ENCODE measurements around the gene TBC1D12.
"Not testable (repeated sequence)": the region's sequence is repeated elsewhere in the genome, so short reads cannot be mapped to it uniquely, and the experiment has no call there.

The TBC1D12 gene

DNA sequence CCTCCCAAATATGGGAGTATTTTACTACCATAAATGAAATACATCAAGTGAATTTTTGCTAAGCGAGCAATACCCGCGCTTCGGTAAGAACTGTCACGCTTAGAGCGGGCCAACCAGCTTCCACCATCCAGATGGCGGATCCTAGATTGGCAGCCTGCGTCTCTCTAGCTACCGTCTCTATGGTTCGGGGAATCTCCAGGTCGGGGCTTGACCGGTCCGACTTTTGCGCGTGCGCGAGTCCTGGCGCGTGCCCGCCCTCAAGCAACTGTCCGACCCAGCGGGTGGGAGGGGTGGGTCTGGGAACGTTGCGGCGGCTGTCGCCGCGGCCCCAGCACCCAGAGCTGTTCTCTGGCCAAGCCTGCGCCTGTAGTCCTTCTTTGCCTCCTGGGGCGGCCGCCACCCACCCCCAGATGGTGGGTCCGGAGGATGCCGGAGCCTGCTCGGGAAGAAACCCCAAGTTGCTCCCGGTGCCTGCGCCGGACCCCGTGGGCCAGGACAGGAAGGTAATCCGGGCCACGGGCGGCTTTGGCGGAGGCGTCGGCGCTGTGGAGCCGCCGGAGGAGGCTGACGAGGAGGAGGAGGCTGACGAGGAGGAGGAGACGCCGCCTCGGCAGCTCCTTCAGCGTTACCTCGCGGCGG lies at the start of gene TBC1D12:
Gene TBC1D12, plus strand, starts transcription at position 338 of the 639 bp plus-strand sequence. Its CDS starts 73 bp downstream, at position 411.
- DNase-seq (ENCODE audit: insufficient read length, low spot score) (peak; percentile 93), FAIRE-seq (peak; percentile 98)
- peak; percentile 80 for TF ChIP-seq POLR2A (IDR thresholded peaks at IDR 0.05; ENCODE audit: low read depth, low read length)

DNA sequence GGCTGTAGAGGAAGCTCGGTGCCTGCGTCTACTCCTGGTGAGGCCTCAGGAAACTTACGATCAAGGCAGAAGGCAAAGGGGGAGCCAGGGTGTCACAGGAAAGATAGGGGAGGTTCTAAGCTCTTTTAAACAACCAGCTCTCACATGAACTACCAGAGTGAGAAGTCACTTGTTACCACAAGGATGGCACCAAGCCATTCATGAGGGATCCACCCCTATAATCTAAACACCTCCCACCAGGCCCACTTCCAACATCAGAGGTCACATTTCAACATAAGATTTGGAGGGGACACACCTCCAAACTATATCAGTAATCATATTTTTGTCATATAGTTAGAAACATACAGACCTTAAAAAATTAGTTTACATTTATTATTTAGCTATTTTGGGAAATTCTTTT lies 49.0 kb upstream of the TBC1D12 start:
- no peak for TF ChIP-seq POLR2A (IDR thresholded peaks at IDR 0.05; ENCODE audit: low read depth, low read length)
- no peak for FAIRE-seq
- DNase-seq (ENCODE audit: insufficient read length, low spot score), result no peak

DNA sequence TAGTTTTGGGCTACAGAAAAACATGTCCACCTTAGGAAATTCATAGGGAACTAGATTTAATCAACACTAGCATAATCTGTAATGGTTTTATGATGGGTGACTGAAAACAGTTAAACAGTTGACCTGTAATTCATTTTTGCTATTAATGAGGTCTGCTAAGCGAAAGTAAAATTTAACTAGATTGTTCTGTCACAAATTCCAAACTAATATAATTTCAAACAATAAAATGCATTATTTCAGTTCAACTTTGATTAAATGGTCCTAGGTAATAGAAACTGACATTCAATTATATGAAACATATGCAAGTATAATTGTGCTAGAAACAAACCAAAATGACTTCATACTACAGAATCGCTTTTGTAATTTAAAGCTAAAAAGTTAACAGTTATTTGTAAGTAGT lies 46.5 kb upstream of the TBC1D12 start:
- DNase-seq (ENCODE audit: insufficient read length, low spot score) (no peak), FAIRE-seq (peak; percentile 43)
- TF ChIP-seq POLR2A (IDR thresholded peaks at IDR 0.05; ENCODE audit: low read depth, low read length), result no peak

DNA sequence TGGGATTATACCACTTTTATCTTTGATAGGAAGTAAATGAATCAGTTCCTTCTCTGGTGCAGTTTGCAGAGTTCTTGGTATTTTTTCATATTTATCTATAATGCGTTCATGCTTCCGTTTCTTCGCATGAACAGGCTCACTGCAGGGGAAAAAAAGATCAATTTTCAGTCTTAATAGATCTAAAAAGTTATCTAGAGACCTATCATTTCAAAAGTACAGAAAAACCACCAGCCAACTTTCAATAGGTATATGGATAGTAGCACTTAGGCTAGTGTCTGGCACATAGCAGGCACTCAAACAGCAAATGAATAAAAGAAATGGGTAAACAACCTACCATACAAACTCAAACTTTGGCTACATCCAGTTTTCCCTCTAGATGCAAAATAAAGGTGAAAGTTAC lies 45.1 kb upstream of the TBC1D12 start:
- no peak for TF ChIP-seq POLR2A (IDR thresholded peaks at IDR 0.05; ENCODE audit: low read depth, low read length)
- no peak for DNase-seq (ENCODE audit: insufficient read length, low spot score)
- no peak for FAIRE-seq

DNA sequence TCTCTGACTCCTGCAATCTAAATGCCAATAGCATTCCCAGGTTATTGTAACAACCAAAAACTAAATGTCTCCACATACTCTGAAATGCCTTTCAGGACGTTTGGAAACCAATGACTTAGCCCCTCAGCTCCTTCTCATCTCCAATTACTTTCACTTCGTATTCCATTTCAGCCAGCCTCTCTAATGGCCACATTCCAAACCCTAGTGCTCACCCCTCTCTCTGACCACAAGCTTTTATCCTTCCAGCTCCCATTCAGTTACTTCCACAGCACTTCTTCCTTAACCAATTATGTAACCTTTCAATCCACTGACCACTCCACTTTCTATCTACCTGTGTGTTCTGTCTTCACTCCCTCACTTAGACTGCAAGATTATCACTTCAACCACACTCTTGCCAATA lies 43.9 kb upstream of the TBC1D12 start:
- FAIRE-seq, result peak; percentile 100
- TF ChIP-seq POLR2A (IDR thresholded peaks at IDR 0.05; ENCODE audit: low read depth, low read length), result no peak
- peak; percentile 71 for DNase-seq (ENCODE audit: insufficient read length, low spot score)

DNA sequence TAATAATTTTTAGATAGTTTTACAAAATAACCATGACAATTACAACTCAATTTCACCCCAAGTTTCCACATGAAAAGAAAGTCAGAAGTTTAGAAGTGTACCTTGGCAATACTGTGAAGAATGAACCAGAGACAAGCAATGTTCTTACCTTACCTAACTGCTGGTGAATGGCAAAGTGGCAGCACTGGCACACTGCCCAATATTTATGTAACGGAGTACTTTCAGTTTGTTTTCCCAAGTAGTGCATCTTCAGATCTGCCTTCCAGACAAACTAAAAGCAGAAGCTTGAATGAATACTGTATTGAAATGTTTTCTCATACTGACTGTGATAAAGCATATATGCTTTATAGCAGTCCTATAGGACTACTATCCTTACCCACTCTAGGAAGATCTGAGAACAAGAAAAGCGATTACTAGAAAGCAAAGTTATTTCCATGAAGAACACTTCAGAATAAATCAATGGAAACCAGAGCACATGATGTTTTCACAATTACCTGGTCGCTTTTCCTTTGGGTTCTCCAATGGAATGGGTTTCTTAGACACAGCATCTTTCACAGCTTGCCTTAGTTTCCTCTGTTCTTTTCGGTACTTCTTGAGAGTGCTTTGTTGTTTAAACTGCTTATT lies 41.1 kb upstream of the TBC1D12 start:
- no peak for DNase-seq (ENCODE audit: insufficient read length, low spot score)
- TF ChIP-seq POLR2A (IDR thresholded peaks at IDR 0.05; ENCODE audit: low read depth, low read length), result no peak
- FAIRE-seq, result peak; percentile 93

DNA sequence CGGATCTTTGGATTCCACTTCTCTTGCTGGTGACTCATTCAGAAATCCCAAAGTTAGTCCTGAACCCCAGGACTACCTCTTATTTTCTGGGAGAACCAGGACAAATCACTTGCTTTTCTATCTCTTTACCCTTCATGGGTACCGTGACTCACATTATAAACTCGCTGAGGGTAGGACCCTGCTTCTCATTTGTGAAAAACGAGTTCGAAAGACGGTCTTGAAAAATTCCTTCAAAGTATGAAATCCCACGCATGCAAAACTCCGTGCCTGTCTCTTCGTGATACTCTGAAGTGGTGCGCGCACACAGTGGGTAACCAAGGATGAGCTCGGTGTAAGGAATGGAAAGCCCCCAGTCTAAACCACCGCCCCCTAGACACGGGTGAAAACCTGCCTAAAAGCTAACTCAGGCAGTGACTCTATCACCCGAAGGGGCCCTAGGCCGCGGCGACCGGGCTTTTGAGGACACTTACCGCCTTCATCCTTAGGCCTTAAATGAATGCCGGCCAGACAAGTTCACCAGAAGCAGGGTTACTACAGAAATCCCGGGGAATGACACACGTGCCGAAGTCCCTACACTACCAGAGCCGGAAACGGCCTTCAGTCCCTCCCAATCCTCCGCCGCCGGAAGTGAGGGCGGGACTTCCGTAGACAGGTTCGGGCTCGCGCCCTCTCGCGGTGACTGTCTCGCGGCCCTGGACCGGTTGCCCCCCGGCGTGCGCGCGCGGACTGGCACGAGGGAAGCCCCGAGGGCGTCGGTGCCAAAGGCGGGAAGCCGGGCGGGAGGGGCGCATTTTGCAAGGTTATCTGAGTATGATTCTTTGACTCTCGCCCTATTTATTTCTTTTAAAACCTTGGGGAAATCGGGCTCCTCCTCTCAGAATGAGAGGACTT lies 39.7 kb upstream of the TBC1D12 start, which contains the start of gene NOC3L:
Gene NOC3L, minus strand, starts transcription at position 580 of the 891 bp plus-strand sequence. Its CDS starts 101 bp downstream, at position 479.
- TF ChIP-seq POLR2A (IDR thresholded peaks at IDR 0.05; ENCODE audit: low read depth, low read length), result peak; percentile 89
- DNase-seq (ENCODE audit: insufficient read length, low spot score), result peak; percentile 94
- peak; percentile 96 for FAIRE-seq

DNA sequence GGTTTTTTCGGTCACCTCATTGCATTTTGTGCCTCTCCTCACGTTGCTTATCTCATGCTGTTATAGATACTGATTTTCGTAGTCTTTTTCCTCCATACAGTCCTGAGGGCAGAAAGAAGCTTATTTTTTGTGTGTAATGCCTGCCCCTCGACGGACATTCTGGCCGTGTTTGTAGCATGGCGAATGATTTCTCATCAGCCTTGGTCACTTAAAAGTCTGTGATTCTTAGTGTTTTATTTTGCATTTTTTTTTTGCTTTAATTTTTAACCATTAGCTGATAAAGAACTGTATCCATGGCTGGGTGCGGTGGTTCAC lies 39.1 kb upstream of the TBC1D12 start:
- DNase-seq (ENCODE audit: insufficient read length, low spot score), result no peak
- FAIRE-seq, result no peak
- TF ChIP-seq POLR2A (IDR thresholded peaks at IDR 0.05; ENCODE audit: low read depth, low read length), result no peak

DNA sequence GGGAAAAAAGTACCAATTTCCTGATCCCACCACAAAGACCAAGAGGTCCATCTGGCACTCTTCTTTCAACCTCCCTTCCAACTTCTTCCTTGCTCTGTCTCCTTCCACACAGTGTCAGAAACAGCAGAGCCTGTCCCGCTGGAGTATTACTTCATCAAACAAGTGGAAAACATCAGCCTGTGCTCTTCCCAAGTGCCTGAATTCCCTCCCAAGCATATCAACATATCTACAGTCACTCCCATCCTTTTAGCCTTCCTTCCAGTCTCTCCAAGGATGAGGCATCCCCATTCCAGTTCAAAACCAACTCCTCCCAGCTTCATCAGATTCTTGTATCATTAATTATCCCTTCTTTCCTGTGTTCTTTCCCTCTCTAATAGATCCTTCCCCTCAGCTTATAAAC lies 37.9 kb upstream of the TBC1D12 start:
- no peak for TF ChIP-seq POLR2A (IDR thresholded peaks at IDR 0.05; ENCODE audit: low read depth, low read length)
- DNase-seq (ENCODE audit: insufficient read length, low spot score), result no peak
- FAIRE-seq, result no peak

DNA sequence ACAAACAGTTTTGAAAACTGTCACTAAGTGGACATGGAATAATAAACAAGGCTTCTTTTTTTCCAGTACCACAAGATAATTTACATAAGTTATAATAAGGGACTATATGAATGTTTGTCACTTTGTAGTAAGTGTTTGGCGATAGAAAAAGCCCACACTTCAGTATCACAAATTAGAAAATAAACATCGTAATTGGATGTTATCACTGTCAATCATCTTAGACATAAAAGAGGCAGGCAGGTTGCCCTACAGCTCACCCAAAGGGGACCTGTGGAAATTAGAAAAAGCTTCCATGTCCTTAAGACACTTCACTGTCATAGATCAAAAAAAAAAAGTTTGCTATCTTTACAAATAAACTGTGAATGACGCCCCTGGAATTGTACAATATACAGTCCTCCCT lies 36.0 kb upstream of the TBC1D12 start:
- FAIRE-seq, result no peak
- no peak for DNase-seq (ENCODE audit: insufficient read length, low spot score)
- TF ChIP-seq POLR2A (IDR thresholded peaks at IDR 0.05; ENCODE audit: low read depth, low read length), result no peak

DNA sequence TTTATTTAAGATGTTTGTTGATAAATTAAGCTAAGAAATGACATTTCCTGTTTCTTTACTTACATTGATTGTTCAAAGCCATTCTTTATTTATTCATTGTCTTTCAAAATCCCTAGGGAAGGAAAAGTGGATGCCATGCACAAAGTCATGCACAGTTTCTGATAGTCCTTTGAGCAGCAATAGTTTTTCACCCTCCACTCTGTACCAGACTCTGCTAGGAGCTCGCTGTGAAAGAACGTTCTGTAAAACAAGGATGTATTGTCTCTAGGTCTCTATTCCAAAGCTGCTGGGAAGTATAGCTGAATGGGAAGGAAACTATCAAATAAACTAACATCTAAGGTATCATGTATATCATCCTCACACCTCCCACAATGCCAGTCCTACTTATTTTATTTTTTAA lies 31.8 kb upstream of the TBC1D12 start:
- DNase-seq (ENCODE audit: insufficient read length, low spot score), result no peak
- TF ChIP-seq POLR2A (IDR thresholded peaks at IDR 0.05; ENCODE audit: low read depth, low read length), result no peak
- no peak for FAIRE-seq

DNA sequence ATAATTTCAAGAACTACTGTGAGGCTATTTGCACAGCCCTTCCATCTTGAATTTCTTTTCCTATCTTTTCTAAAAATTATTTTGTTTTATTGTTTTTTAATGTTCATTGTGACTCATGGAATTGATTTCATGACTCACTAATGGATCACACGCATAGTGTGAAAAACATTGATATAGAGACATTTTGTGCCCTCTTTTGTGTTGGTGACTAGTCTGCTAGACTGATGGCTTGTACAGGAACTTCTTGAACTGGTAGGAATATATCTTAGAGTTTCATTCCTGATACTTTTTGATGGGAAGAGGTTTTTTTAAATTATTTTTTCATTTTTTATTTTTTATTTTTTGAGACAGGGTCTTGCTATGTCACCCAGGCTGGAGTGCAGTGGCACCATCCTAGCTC lies 27.0 kb upstream of the TBC1D12 start:
- TF ChIP-seq POLR2A (IDR thresholded peaks at IDR 0.05; ENCODE audit: low read depth, low read length), result no peak
- DNase-seq (ENCODE audit: insufficient read length, low spot score) (no peak), FAIRE-seq (no peak)

DNA sequence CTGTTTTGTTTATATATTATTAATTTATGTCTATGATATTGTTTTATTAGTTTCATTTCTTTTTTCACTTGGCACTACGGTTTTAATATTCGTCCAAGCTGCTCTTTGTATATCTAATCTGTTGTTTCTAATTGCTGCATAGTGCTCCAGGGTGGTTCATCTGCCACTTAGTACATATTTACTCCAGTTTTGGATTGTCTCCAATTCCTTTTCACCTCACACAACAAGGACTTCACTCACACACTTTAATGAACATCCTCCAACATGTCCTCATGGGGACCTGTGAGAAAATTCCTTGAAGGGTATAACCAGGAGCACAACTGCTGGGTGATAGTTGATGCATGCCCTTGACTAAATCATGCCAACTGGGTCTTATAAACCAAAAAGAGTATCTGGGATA lies 25.5 kb upstream of the TBC1D12 start:
- FAIRE-seq, result no peak
- no peak for TF ChIP-seq POLR2A (IDR thresholded peaks at IDR 0.05; ENCODE audit: low read depth, low read length)
- DNase-seq (ENCODE audit: insufficient read length, low spot score), result no peak

DNA sequence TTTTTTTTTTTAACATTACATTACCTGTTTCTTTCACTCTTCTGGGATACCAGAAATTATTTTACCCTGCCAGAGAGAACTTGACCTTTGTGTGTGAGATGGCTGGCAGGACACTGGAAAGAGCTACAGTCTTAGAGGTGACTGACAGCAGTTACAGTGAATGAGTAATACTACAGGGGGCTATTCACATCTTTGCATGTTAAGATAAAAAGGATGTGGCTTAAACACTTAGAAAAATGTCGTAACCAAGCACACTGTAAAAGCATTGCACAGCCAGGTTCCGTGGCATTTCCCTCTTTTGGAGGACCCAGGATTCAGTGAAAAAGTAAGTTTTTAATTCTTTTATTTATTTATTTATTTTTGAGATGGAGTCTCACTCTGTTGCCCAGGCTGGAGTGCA lies 18.8 kb upstream of the TBC1D12 start:
- no peak for TF ChIP-seq POLR2A (IDR thresholded peaks at IDR 0.05; ENCODE audit: low read depth, low read length)
- no peak for DNase-seq (ENCODE audit: insufficient read length, low spot score)
- FAIRE-seq, result no peak

DNA sequence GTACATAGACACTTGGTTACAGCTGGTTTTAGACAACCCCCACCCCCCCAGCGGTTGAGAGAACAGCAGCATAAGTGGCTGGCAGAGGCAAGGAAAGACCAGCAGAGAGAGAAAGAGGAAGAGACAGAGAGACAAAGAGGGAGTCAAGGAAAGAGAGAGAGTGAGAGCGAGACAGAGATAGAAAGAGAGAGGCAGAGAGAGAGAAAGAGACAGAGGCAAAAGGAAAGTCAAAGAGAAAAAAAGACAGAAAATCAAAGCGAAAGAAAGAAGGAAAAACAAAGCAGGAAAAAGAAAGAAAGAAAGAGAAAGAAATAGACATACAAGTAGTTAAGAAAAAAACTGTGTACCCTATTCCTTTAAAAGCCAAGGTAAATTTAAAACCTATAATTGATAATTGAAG lies 16.6 kb upstream of the TBC1D12 start:
- not testable (repeated sequence) for FAIRE-seq; DNase-seq (ENCODE audit: insufficient read length, low spot score)

DNA sequence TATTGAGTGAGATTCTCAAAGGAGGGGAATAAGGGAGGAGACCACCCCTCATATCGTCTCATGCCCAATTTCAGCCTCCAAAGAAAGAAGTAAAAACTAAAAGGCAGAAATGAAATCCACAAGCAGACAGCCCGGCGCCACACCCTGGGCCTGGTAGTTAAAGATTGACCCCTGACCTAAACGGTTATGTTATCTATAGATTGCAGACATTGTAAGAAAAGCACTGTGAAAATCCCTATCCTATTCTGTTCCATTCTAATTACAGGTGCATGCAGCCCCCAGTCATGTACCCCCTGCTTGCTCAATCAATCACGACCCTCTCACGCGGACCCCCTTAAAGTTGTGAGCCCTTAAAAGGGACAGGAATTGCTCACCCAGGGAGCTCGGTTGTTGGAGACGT lies 10.2 kb upstream of the TBC1D12 start:
- DNase-seq (ENCODE audit: insufficient read length, low spot score); FAIRE-seq: not testable (repeated sequence)
